IMR-90 (cell line): ENCODE data around the gene ROM1. TPM values are rescaled to one million over a fixed set of nuclear protein-coding genes. Genes with fewer than 3 reads are reported as not detected.

Experiments
- ATAC-seq: fragments of 200-7000 bp; cut with Tn5 transposase; 2 replicates; pipeline ENCODE4 v1.9.1; 2020; ENCODE audit warnings: low read depth, mild to moderate bottlenecking, moderate library complexity
- BruUV-seq: library from RNA; stranded (reverse); fragments of 400-500 nt; replicated peaks from 2 replicates; lab custom pipeline; 2021; lab: Mats Ljungman, UMichigan
- CTCF ChIA-PET: fragments of 300-600 bp; formaldehyde crosslinking; extraction: SDS; loops from one replicate; lab custom pipeline; 2021; ENCODE audit warnings: antibody characterized with exemption; lab: Yijun Ruan, JAX
- POLR2A ChIA-PET: fragments of 300-600 bp; sonication (Branson Sonifier 250); formaldehyde crosslinking; loops from one replicate; lab custom pipeline; 2022; ENCODE audit warnings: antibody characterized with exemption; ENCODE audit not compliant: unreplicated experiment; lab: Charles Lee
- DNase-seq: peaks from one replicate; pipeline ENCODE4 v3.0.0; 2013
- H2AFZ ChIP-seq: replicated peaks from 2 replicates; pipeline ENCODE3; 2013; ENCODE audit warnings: low read length, mild to moderate bottlenecking; ENCODE audit not compliant: poor library complexity
- H2AK5ac ChIP-seq: 2 replicates; pipeline ENCODE4 v1.6.1; 2013; ENCODE audit warnings: low read depth, low read length, inconsistent platforms
- H2AK9ac ChIP-seq: replicated peaks from 2 replicates; pipeline ENCODE3; 2013; ENCODE audit warnings: mild to moderate bottlenecking, low read depth, low read length, moderate library complexity; ENCODE audit not compliant: poor library complexity
- H2BK120ac ChIP-seq: 2 replicates; pipeline ENCODE4 v1.6.1; 2013; ENCODE audit warnings: low read depth, low read length, inconsistent platforms
- H2BK15ac ChIP-seq: 3 replicates; pipeline ENCODE4 v1.6.1; 2013; ENCODE audit warnings: low read depth, low read length, inconsistent platforms
- H2BK20ac ChIP-seq: 2 replicates; pipeline ENCODE4 v1.6.1; 2013; ENCODE audit warnings: low read depth, mild to moderate bottlenecking, inconsistent platforms, low read length, moderate library complexity
- H2BK5ac ChIP-seq: 2 replicates; pipeline ENCODE4 v1.6.1; 2013; ENCODE audit warnings: mild to moderate bottlenecking, low read depth, low read length, inconsistent platforms; ENCODE audit not compliant: poor library complexity, severe bottlenecking
- H3K14ac ChIP-seq: replicated peaks from 2 replicates; pipeline ENCODE4 v1.6.1; 2013; ENCODE audit warnings: low read depth, low read length, inconsistent platforms
- H3K18ac ChIP-seq: 2 replicates; pipeline ENCODE4 v1.6.1; 2013; ENCODE audit warnings: low read depth, low read length, control low read depth
- H3K23ac ChIP-seq: 2 replicates; pipeline ENCODE4 v1.6.1; 2013; ENCODE audit warnings: low read depth, low read length, inconsistent platforms
- H3K27ac ChIP-seq: 2 replicates; pipeline ENCODE4 v1.5.1; 2013; ENCODE audit warnings: mild to moderate bottlenecking, control low read depth, low read length; ENCODE audit not compliant: insufficient read depth
- H3K27me3 ChIP-seq: 2 replicates; pipeline ENCODE4 v1.6.1; 2013; ENCODE audit warnings: low read length; ENCODE audit not compliant: control insufficient read depth, insufficient read depth
- H3K36me3 ChIP-seq: 2 replicates; pipeline ENCODE4 v1.6.1; 2013; ENCODE audit warnings: low read length, mixed read lengths; ENCODE audit not compliant: control insufficient read depth, insufficient read depth
- H3K4ac ChIP-seq: 2 replicates; pipeline ENCODE4 v1.6.1; 2013; ENCODE audit warnings: low read depth, low read length, inconsistent platforms
- H3K4me1 ChIP-seq: 2 replicates; pipeline ENCODE4 v1.6.1; 2013; ENCODE audit warnings: low read length, mixed read lengths; ENCODE audit not compliant: control insufficient read depth, insufficient read depth
- H3K4me2 ChIP-seq: 2 replicates; pipeline ENCODE4 v1.6.1; 2013; ENCODE audit warnings: low read depth, mild to moderate bottlenecking, control low read depth, low read length, moderate library complexity
- H3K4me3 ChIP-seq: 2 replicates; pipeline ENCODE4 v1.5.1; 2013; ENCODE audit warnings: low read depth, mild to moderate bottlenecking, control low read depth, low read length, moderate library complexity; ENCODE audit not compliant: insufficient read depth
- H3K56ac ChIP-seq: 2 replicates; pipeline ENCODE4 v1.6.1; 2013; ENCODE audit warnings: low read length, inconsistent platforms; ENCODE audit not compliant: insufficient read depth; ENCODE audit errors: extremely low read depth
- H3K79me1 ChIP-seq, 2 experiments: 2 replicates each; pipeline ENCODE4 v1.6.1; 2013; ENCODE audit warnings: low read length in 2 of 2, inconsistent platforms in 1 of 2, low read depth in 1 of 2
- H3K9ac ChIP-seq: 2 replicates; pipeline ENCODE4 v1.6.1; 2013; ENCODE audit warnings: low read depth, low read length, control low read depth
- H3K9me1 ChIP-seq: 2 replicates; pipeline ENCODE4 v1.6.1; 2013; ENCODE audit warnings: low read length, inconsistent platforms; ENCODE audit not compliant: insufficient read depth
- H3K9me3 ChIP-seq: 2 replicates; pipeline ENCODE4 v1.6.1; 2013; ENCODE audit warnings: low read length; ENCODE audit not compliant: control insufficient read depth, insufficient read depth
- H4K20me1 ChIP-seq: 2 replicates; pipeline ENCODE4 v1.6.1; 2013; ENCODE audit warnings: low read length, inconsistent platforms; ENCODE audit not compliant: insufficient read depth
- H4K5ac ChIP-seq: 2 replicates; pipeline ENCODE4 v1.6.1; 2013; ENCODE audit warnings: mild to moderate bottlenecking, low read depth, low read length, control low read depth
- H4K8ac ChIP-seq, 2 experiments: 2 replicates each; pipeline ENCODE4 v1.6.1; 2013; ENCODE audit warnings: low read depth in 2 of 2, low read length in 2 of 2, control low read depth in 1 of 2, inconsistent platforms in 1 of 2
- H4K91ac ChIP-seq: 2 replicates; pipeline ENCODE4 v1.6.1; 2013; ENCODE audit warnings: low read depth, low read length, inconsistent platforms; ENCODE audit not compliant: insufficient read depth
- BHLHE40 ChIP-seq: fragments of 150-350 bp; IDR thresholded peaks from 2 replicates; pipeline ENCODE4 v1.6.1; 2016; ENCODE audit warnings: mild to moderate bottlenecking, low read depth, low read length
- MAFK ChIP-seq: IDR thresholded peaks from 2 replicates; pipeline ENCODE4 v1.6.1; 2012; ENCODE audit warnings: low read depth, low read length, improper control_type of control experiment
- MAZ ChIP-seq: IDR thresholded peaks from 2 replicates; pipeline ENCODE4 v1.6.1; 2012; ENCODE audit warnings: low read depth, mild to moderate bottlenecking, low read length, improper control_type of control experiment, moderate library complexity, borderline replicate concordance
- WGBS, 2 experiments: methylation state at CpG; one replicate each; pipeline versions ENCODE4 v1.1.5 to v1.1.7; 2013; ENCODE audit warnings: missing lambda C conversion rate in 2 of 2; ENCODE audit not compliant: insufficient read length in 1 of 2; ENCODE audit errors: extremely low coverage in 2 of 2; 5-methylcytosine and 5-hydroxymethylcytosine counted together
- dilution Hi-C: fragments of 300-500 bp; cut with HindIII; formaldehyde crosslinking; loops from one replicate; pipeline ENCODE4 v1.14.3; 2018; ENCODE audit warnings: low sequenced_read_pairs; ENCODE audit not compliant: unreplicated experiment
- in situ Hi-C: fragments of 300-500 bp; cut with MboI; formaldehyde crosslinking; loops from 3 replicates; pipeline ENCODE4 v1.14.3; 2019; ENCODE audit warnings: low sequenced_read_pairs, inconsistent platforms, mixed read lengths
- intact Hi-C: fragments of 100-400 bp; cut with micrococcal nuclease; formaldehyde crosslinking; loops from 2 replicates; pipeline ENCODE4 v1.10.0; 2022
- polyA plus RNA-seq, 3 experiments: library from polyadenylated mRNA; depleted of rRNA; stranded (reverse); fragments of >200 nt; gene quantifications; 2 replicates each; pipeline ENCODE4 v1.2.3, GENCODE V29; 2012; ENCODE audit warnings: low replicate concordance in 1 of 3
- total RNA-seq: library from RNA; depleted of rRNA; stranded (reverse); fragments of >200 nt; gene quantifications from 2 replicates; pipeline ENCODE4 v1.2.3, GENCODE V29; 2012

ROM1 gene
- total and polyA plus RNA-seq, 2 of the 4 experiments (the other 2 are of a cell fraction) = 2.2 to 2.5 TPM

DNA sequence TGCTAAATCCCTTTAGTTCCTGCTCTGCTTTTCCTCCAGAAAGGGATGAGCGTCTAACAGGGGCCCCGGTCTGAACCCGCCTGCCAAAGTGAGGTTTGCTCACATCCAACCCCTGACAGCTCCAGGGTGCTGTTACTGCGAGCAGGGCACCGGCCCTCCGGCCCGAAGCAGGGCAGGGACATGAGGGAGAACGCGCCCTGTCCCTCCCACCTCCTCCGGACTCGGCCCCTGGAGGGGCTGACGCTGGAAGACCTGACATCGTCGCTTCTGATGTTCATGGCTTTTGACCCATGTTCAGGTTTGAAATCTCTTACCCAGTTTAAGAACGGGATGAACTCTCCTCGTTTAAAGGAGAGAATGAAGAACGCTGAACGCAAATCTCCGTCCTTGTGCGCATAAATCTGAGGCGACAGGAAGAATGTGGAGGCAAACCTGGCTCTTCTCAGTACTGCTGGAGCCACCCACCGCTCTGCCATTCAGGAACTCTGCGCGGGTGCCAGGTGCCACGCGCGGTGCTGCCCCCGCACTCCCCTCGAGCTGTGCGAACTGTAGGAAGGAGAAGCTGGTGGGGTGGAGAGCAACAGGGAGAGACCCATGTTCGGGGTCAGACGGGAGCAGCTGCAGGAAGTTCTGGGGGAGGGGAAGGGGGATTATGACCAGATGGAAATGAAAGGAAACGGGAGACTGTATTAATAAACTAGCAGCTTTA lies 38.5 kb upstream of the ROM1 start:
- Histone ChIP-seq H3K14ac (peak overlapping the region; percentile 100), H3K23ac (peak overlapping the region; percentile 98), H3K9me3 (no peaks in the 10 kb centered on the region), H3K9me1 (peaks cover 11% of the 10 kb centered on the region), H4K5ac (peak overlapping the region; percentile 84), H2AFZ (peak overlapping the region; percentile 91), H3K18ac (peak overlapping the region; percentile 80), H3K9ac (peak overlapping the region; percentile 96), H3K4me3 (peak overlapping the region; percentile 53), H3K56ac (peak overlapping the region; percentile 98), H3K27me3 (no peaks in the 10 kb centered on the region), H3K4me2 (peak overlapping the region; percentile 81), H4K8ac (peak overlapping the region; percentile 97 to 99), H2BK120ac (peak overlapping the region; percentile 69), H3K4ac (peak overlapping the region; percentile 99), H2BK5ac (peak overlapping the region; percentile 91), H3K79me1 (peaks cover 18 to 73% of the 10 kb centered on the region in 2 experiments), H2BK15ac (peak overlapping the region; percentile 45; the same call in 1 of the 3 replicates), H4K91ac (peak overlapping the region; percentile 98), H2BK20ac (no peak overlapping the region), H4K20me1 (peaks cover 35% of the 10 kb centered on the region), H2AK9ac (peak overlapping the region; percentile 100), H3K4me1 (peaks cover 12% of the 10 kb centered on the region), H3K27ac (peak overlapping the region; percentile 91), H2AK5ac (peak overlapping the region; percentile 96), H3K36me3 (peaks cover 45% of the 10 kb centered on the region)
- ChIA-PET CTCF (interaction anchor here (0.6 to 1.5 kb wide), 3 partner anchors 14 to 115 kb away, joined by 3 to 8 read pairs (median 3); partner anchors contain the start of gene LRRN4CL), POLR2A (interaction anchor here (0.6 to 1.6 kb wide), 14 partner anchors 8 to 794 kb away, joined by 3 to 15 read pairs (median 4); partner anchors contain the start of genes C11orf98, CSKMT, GANAB and LRRN4CL)
- peak; percentile 29 for DNase-seq
- TF ChIP-seq MAFK (no peak), BHLHE40 (no peak), MAZ (peak; percentile 19; the same call in 1 of the 2 replicates)
- BruUV-seq = TSS peak; percentile 75
- dilution Hi-C loops (no loop called here), intact Hi-C loops (no loop called here), in situ Hi-C loops (no loop called here)
- ATAC-seq = peak; percentile 32
- 0% methylated on average over 28 of the region's 33 CpGs; no CpG with 5 or more reads in 1 of the 2 experiments for WGBS, 2 experiments
